ENCODE results near the gene SLC4A5.

Gene SLC4A5

DNA sequence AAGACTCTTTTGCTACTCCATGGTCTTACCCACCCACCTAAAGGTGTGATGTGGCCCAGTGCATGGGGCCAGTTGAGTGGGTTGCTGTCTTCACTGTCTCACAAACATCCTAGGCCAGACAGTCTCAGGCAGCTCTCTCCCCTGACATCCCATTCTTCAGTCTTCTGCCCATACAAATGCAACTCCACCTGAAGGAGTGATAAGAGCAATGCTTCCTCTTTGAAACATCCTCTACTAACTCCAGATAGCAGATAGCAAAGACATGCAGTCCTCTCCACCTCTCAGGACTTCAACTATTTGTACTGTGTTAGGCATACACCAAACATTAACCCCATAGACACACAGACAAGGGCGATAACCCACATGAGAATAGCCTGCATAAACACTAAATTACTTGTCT lies 73.5 kb downstream of the SLC4A5 start:
- no peak for DNase-seq (ENCODE audit: low read depth)

DNA sequence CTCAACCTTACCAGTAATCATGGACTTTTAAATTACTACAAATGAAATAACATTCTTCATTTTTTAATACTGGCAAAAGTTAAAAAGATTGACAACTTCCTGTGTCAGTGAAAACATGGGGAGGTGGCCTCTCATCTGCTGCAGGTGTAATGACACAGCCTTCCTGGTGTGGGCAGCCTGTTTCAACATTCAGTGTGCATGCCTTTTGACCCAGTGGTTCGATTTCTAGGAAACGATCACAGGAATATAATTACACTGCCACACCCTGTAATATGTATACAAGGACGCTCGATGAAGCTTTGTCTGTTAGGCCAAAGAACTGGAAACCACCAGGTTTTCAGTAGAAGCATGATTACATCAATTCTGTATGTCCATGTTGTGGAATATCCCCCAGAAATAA lies 76.1 kb downstream of the SLC4A5 start:
- peak; percentile 17 for DNase-seq (ENCODE audit: low read depth)

DNA sequence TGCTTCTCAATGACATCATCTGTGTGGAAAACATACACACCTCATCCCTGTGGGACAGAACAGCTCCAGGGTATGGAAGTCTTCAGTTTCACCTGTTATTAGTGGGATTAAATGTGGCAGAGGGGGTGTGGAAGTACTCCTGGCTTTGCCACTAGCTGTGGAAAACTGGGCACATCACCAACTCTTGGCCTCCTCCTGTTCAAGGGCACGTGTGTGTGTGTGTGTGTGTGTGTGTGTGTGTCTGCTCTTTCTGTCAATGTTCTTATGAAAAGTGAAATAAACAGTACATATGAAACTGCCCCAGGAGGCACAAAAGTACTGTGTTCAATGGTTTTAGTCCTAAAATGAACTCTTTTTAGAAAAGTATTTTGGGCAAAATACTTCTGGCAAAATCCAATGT lies 78.9 kb downstream of the SLC4A5 start:
- no peak for DNase-seq (ENCODE audit: low read depth)

DNA sequence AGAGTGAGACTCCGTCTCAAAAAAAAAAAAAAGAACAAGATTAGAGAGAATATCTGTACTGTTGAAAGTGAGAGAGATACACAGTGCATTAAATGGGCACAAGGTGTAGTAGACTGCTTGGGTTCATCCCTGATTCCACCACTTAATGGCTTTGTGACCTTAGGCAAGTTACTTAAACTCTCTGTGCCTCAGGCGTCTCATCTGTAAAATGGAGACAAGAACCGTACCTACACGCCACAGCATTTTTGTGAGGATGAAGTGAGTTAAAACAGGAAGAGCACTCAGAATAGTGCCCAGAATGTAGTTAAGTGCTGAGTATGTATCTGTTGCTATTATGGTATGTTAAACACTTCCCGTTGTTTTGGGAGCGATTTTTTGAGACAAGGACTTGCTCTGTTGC lies 80.5 kb downstream of the SLC4A5 start:
- no peak for DNase-seq (ENCODE audit: low read depth)

DNA sequence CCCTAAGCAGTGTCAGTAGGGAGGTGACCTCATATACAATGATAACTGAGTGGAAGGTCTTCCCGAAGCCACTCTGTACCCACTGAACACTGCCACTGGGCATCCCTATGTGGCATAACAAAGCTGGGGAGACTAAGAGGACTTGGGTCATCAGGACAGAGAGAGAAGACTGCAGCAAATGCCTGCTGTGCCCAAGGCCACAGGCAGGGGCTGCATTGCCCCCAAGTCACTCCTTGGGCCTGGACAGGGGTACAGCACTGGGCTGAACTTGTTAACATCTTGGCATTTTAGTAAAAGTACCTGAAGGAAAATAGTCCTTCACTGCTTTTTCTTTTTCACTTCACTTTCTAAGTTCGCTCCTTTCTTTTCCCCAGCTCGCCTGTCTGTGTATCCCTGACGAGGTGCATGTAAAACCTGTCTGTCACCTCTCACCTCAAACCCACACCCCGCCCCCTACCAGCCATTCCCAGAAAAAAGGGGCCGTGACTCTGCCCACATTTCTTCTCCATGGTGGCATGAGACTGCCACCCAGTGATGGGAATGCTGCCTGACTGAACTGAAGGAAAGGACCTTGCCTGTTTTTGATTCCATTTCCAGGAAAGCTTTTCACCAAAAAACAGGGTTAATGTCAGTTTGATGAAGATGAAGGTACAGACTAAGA lies 81.9 kb downstream of the SLC4A5 start:
- DNase-seq (ENCODE audit: low read depth): no peak

DNA sequence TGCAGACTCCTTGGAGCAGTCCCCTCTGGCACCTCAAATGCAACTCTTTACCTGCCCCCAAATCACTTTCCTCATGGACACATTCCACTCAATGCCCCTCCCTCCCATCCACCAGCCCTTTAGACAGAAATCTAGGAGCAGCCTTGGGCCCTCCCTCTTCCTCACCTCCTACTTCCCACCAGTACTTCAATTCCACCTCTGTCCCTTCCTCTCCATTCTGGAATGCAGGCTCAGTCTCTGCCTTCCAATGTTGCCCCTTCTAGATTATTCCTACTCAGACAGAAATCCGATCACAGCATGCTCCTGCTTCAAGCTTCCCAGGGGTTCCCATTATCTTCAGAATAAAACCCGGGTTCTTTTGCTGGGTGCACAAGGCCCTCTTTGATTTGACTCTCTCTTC lies 82.7 kb downstream of the SLC4A5 start:
- DNase-seq (ENCODE audit: low read depth): no peak

DNA sequence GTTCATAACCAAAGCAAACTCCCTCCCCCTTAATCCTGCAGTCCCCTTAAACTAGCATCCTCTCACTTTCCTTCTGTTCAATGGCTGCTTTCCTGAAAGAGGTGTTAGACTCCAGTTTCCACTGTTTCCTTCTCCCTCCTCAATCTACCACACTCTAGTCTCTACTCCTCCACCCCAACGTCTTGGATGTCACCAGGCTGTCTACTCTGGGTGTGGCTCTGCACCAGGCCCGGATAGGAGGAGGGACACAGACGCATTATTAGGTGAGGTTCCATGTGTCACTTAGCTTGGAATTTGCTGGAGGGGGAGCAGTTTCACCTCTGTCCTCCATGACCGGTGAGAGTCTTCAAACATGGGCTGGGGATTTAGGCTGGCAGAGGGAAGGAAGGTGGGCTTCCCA lies 83.5 kb downstream of the SLC4A5 start:
- no peak for DNase-seq (ENCODE audit: low read depth)

DNA sequence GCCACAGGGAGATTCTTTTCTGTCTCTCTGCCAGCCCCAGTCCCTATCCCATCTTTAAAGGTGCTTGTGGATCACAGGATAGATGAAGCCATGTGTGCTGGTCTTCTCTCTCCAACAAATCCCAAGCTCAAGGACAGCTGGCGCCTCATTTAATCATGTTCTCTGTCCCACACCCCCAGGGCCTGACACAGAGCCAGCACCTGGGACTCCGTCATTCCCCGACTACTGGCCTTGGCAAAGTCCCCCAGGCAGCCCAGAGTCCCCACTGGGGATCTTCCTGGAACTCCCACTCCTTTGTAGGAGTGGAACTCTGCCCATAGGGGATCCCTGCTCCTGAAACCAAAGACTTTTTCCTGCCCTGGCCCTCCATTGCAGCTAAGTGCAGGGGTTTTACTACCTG lies 84.0 kb downstream of the SLC4A5 start:
- DNase-seq (ENCODE audit: low read depth): no peak

DNA sequence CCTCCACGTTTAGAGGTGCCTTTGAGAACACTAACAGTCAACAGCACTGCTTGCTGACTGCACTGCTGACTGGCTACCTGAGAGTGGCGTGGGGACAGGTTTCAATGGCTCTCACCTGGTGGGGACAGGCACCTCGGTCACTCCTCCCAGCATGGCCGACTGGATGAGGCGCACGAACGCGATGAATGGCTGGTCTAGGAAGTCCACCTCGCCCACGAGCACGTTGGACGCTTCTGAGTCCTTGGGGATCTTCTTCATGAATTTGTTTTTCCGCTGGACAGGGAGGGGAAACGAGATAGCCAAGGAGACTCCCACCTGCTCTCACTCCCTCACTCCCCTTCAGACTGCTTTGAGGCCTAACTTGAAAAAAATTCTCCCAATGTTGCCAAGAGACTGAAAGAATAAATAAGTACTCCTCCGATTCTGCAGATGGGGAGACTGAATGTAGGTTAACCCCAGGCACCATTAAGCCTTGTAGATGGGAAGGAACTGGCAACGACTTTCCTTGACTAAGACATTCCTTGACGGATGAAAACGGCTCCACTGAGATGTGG lies 87.5 kb downstream of the SLC4A5 start:
- DNase-seq (ENCODE audit: low read depth): no peak

DNA sequence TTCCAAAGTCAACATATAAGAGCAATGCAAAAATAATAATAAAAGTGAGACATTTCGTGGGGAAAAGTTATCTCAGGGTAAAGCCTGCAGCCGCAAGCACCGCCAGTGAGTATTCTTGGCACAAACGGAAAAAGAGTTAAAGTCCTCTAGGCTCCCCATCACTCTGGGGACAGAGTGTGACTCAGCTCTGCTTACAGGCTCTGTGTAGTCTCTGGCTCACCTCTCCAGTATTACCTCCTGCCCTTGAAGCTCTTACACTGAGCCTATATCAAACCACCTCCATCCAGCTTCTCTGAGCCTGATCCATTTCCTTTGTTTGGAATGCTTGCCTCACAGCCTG lies 89.3 kb downstream of the SLC4A5 start:
- no peak for DNase-seq (ENCODE audit: low read depth)

DNA sequence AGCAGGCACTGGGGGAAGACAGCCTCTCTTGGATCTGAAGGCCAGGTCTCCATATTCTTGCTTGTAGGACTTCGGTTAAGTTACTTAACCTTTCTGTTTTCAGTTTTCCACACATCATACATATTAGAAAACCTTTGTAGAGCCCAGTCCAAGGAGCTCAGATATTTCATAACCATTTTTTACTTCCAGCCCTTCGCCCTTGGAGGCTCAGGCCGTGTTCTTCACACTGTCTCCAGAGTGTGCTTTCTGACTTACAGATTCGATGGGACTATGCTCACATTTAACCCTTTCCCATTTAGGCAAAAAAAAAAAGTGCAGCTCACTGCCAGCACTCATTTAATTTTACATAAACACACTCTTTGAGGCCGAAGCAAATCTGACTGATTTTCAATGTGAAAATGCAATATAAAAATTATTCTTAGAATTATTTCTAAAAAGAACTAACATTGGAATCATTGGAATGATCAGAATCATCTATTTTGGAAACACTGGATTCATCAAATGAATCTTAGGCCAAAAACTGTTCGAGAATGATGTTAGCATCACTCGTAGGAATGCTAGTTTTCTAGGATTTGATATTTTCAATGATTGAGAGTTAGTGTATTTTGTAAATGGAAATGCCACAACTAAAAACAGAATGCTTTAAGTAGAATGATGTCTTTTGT lies 89.8 kb downstream of the SLC4A5 start:
- no peak for DNase-seq (ENCODE audit: low read depth)

DNA sequence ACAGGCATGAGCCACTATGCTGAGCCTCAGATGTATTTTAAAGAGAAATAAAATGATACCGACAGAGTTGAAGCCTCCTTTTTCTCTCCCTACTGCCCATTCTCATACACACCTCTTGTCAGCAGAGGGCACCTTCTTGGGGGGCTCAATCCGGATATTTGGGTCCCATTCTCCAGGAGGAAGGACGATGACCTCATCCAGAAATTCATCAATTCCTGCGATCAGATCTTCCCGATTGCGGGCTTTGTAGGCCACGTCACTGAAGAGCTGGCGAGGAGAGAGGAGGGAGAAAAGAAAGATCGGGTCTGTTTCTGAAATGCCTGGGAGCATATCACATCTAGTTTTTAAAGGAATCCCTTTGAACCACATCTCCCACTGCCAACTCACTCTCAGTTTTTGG lies 90.4 kb downstream of the SLC4A5 start:
- DNase-seq (ENCODE audit: low read depth): no peak

DNA sequence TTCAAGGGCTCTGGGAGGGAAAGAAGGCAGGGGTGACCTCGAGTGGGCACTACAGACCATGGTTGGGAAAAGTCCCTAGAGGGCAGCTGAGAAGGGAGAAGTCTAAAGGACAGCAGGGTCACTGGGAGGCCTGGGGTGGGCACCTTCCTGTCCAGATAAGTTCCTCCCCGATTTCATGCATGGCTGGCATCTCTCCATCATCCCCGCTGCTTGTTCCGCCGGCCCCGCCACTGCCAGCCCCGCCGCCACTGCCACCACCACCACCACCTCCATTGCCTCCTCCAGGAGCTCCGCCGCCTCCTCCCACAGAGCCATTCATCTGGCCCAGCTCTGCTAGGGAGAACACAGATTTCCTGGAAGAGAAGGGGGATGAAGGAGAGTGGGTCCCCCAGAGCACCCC lies 91.2 kb downstream of the SLC4A5 start:
- DNase-seq (ENCODE audit: low read depth): no peak

DNA sequence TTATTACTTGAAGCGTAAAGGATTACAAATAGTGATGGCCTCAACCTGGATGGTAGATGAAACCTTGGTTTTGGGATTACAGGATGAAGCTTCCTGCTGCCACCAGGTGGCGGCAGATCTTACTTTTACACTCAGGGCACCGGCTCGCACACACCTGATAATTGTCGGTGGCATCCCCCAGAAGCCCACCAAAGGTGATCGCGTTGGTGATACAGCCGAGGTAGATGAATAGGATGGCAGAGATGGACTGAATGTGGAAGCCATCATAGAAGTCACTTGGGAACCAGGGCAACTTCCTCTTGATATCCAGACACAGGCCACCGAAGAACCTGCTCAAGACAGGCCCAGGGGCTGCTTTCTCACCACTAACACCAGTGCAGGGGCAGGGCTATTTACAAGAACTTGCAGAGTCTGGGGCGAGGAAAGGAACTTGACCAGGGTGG lies 93.0 kb downstream of the SLC4A5 start:
- DNase-seq (ENCODE audit: low read depth): peak; percentile 9

DNA sequence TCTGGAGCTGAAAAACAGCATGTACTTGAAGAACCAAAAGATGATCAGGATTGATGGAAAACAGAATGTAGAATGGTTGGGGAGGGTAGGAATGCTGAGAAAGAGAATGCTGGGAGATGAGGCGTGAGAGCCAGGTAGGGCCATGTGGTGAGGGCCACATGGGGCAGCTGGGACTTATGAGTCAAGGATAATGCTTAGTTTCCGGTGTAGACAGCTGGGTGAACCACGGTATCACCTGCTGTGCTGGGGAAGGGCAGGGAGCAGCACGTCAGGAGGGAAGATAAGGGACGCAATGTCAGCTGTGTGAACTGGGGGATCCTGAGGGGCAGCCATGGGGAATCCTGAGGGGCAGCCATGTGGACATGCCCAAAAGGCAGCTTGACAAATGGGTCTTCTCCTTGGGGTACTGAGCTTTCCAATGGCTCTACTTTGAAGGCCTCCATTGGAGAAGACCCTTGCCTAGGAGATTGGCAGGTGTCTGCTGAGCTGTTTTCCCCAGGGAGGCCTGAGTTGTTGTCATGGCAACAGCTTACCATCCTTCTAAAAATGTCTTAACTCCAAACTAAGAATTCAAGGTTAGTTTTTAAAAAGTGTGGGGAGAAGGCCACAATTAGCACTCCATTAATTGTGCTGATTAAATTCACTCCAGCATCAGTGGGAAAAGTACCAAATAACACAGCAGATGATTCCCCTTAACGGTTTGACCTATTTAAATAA lies 93.7 kb downstream of the SLC4A5 start:
- no peak for DNase-seq (ENCODE audit: low read depth)

DNA sequence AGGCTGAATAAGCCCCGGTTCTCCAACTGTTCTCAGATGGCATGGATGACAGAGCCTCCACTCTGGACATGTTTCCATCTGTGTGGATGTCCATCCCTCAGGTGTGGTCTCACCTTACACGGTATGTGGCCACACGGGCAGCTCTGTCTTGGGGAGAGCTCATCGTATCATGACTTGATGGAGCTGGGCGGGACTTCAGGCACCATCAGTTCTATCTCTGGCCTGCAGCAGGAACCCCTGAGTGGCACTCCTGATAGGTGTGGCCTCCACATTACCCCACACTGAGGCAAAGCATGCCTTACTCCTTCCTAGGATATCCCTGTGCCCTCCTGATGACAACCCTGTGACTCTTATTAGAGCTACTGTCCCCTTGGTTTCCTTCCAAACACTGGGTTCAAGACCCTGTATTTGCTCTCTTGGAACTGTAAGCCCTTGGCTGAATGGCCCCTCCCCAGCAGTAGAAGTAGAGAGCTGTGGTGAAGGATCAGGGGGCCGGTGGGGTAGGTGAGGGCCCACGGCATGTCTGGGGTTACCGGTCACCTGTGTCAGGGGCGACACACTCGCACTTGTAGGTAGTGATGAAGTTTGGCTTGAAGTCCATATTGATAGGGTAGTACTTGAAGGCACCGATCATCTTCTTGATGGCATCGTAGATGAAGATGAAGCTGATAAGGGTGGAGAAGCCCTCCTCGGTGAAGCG lies 96.6 kb downstream of the SLC4A5 start:
- no peak for DNase-seq (ENCODE audit: low read depth)

DNA sequence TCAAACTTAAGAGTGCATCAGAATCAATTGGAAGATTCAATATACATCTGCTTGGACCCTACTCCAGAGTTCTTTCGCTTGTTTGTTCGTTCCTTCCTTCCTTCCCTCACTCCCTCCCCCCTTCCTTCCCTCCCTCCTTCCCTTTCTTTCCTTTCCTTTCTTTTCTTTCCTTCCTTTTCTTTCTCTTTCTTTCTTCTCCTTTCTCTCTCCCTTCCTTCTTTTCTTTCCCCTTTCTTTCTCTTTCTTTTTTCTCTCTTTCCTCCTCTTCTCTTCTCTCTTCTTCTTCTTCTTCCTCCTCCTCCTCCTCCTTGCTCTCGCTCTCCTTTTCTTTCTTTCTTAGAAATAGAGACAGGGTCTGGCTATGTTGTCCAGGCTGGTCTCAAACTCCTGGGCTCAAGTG lies 98.9 kb downstream of the SLC4A5 start:
- no peak for DNase-seq (ENCODE audit: low read depth)

DNA sequence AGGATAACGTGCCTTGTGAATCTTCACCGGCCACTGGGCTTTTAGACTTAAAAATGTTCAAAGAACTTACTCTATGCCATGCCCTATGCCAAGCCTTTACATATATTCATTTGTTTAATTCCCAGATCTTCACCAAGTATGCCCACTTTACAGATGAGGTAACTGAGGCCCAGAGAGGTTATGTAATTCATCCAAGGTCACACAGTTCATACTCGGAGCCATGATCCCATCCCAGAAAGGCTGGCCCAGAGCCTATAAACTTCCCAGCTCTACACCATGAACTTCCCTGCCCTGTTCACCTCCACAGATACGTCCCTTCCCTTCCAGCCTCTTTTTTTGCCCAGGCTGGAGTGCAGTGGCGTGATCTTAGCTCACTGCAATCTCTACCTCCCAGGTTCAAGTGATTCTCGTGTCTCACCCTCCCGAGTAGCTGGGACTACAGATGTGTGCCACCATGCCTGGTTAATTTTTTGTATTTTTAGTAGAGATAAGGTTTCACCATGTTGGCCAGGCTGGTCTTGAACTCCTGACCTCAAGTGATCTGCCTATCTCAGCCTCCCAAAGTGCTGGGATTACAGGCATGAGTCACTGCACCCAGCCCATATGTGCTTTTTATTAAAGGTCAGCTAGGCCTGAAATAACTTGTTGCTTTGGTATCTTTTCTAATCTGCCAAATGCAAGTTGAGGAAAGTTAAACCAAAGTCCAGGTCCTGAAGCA lies 100.7 kb downstream of the SLC4A5 start:
- DNase-seq (ENCODE audit: low read depth): no peak

DNA sequence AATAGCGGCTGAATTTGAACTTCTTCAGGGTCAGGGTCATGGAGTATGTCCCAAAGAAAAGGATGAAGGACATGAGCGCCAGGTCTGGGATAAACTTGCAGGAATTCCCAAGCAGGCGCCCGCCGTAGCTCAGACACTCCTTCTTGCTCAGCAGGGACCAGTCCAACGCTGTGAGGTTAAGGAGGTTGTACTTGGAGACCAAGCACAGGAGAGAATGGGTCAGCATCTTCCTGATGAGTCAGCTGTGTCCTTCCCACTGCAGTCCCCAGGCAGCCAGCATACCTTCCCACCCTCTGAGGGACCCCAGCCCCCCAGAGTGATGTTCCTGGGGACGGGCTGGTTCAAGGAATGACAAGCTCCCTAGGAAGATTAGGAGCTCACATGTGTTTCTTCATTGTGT lies 103.9 kb downstream of the SLC4A5 start:
- DNase-seq (ENCODE audit: low read depth): no peak

DNA sequence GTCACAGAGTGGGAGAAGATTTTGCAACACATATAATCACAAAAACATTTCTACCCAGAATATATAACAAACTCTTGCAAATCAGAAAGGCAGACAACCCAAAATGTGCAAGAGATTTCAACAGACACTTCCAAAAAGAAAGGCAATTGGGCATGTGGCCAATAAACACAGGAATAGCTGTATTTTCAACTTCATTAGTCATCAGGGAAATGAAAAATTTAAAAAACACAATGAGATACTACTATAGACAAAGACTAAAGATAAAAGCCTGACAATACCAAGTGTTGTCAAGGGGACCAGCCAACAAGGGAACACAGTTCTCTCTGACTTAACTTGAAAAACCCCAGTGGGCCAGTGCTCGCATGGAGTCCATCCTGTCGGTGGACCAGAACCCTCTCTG lies 104.3 kb downstream of the SLC4A5 start:
- DNase-seq (ENCODE audit: low read depth): no peak

DNA sequence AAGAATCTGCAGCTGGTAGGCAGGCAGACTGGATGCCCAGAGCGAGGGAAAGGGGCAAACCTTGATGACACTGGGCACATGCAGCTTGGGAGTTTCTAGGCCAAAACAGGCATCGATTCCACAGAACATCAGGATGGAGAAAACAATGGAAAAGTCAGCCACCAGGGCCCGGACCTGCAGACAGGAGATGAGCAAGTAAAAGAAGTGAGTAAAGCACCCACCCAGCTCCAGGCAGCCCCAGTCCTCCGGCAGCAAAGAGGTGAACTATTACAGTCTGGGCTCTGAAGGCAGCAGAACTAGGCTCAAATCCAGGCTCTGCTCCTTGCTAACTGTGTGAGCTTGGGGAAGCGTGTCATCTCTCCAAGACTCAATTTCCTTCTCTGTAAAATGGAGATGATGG lies 108.2 kb downstream of the SLC4A5 start:
- no peak for DNase-seq (ENCODE audit: low read depth)

DNA sequence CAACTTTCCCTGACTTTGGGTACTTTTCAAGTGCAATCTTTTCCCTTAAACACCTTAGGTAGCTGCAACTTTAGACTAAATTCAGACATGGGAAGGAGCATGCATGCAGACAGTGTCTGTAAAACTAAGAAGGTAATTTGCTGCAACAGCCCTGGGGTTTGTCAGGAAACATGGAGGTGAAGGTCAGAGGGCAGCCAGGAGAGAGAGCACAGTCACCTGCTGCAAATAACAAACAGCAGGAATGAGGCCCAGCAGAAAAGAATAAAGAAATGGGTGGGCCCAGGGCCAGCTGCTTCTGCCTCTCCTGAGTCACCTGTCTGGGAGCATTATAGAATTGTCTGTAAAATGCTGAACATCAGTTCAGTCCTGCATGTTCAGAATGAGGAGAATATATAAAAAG lies 109.6 kb downstream of the SLC4A5 start:
- no peak for DNase-seq (ENCODE audit: low read depth)

All from T-helper 22 cell (primary cell).